GM12891 (cell line): ENCODE results near the gene LHFPL2.

ENCODE experiments used
- PAX5 ChIP-seq: IDR thresholded peaks from 2 replicates; pipeline ENCODE4 v1.6.1; 2011; ENCODE audit warnings: low read length, moderate library complexity, mild to moderate bottlenecking; ENCODE audit not compliant: insufficient read depth, severe bottlenecking
- POLR2A ChIP-seq: IDR thresholded peaks from 2 replicates; pipeline ENCODE4 v1.6.1; 2011; ENCODE audit warnings: low read depth, low read length, control low read depth
- POLR2AphosphoS5 ChIP-seq: IDR thresholded peaks from 2 replicates; pipeline ENCODE4 v1.6.1; 2011; ENCODE audit warnings: low read depth, low read length, control low read depth
- POU2F2 ChIP-seq: IDR thresholded peaks from 2 replicates; pipeline ENCODE4 v1.6.1; 2011; ENCODE audit warnings: low read depth, mild to moderate bottlenecking, control low read depth, low read length, moderate library complexity
- SPI1 ChIP-seq: IDR thresholded peaks from 2 replicates; pipeline ENCODE4 v1.6.1; 2011; ENCODE audit warnings: low read depth, low read length, control low read depth
- TAF1 ChIP-seq: IDR thresholded peaks from 2 replicates; pipeline ENCODE4 v1.6.1; 2011; ENCODE audit warnings: low read depth, low read length, control low read depth

GRCh38 chr5:78547183-78547582 lies 101.4 kb downstream of the LHFPL2 start:
- TF ChIP-seq TAF1 (no peak), POLR2A (no peak), POLR2AphosphoS5 (no peak), PAX5 (no peak), SPI1 (no peak), POU2F2 (no peak)
